Transverse colon (tissue), 4 donors: ENCODE results near the gene HNRNPU. TPM values are rescaled to one million over a fixed set of nuclear protein-coding genes. Genes with fewer than 3 reads are reported as not detected.

Experiments used
- DNase-seq: peaks from one replicate; pipeline ENCODE4 v3.0.0-alpha.2; 2019
- H3K27ac ChIP-seq, 4 donors: fragments of 200-600 bp; sonication (generic); 2 replicates each; pipeline ENCODE4 v1.5.1; 2016 to 2018; ENCODE audit warnings: inconsistent platforms in 4 of 4
- H3K27me3 ChIP-seq: fragments of 200-600 bp; sonication (generic); 2 replicates; pipeline ENCODE4 v1.5.1; 2017; ENCODE audit warnings: inconsistent platforms
- H3K36me3 ChIP-seq, 4 donors: fragments of 200-600 bp; sonication (generic); 2 replicates each; pipeline ENCODE4 v1.5.1; 2017 to 2019; ENCODE audit warnings: inconsistent platforms in 4 of 4
- H3K4me1 ChIP-seq, 4 donors: fragments of 200-600 bp; sonication (generic); 2 replicates each; pipeline ENCODE4 v1.5.1; 2017 to 2020; ENCODE audit warnings: inconsistent platforms in 4 of 4
- H3K4me3 ChIP-seq, 4 donors: fragments of 200-600 bp; sonication (generic); 1 replicate in 1 of 4; 2 replicates in 3 of 4; pipeline versions ENCODE4 v1.5.1 to v1.6.1; 2017 to 2019; ENCODE audit warnings: inconsistent platforms in 4 of 4
- H3K9me3 ChIP-seq, 2 donors: fragments of 200-600 bp; sonication (generic); 2 replicates each; pipeline ENCODE4 v1.5.1; 2017 to 2019; ENCODE audit warnings: inconsistent platforms in 2 of 2
- EP300 ChIP-seq: sonication (generic); formaldehyde crosslinking; IDR thresholded peaks from one replicate; pipeline ENCODE4 v1.6.1; 2017; ENCODE audit warnings: antibody characterized with exemption, low read depth
- POLR2A ChIP-seq: fragments of 450-650 bp; IDR thresholded peaks from one replicate; pipeline ENCODE4 v1.6.1; 2016; ENCODE audit warnings: antibody characterized with exemption, mild to moderate bottlenecking, moderate library complexity
- POLR2AphosphoS5 ChIP-seq, 3 donors: sonication (generic); formaldehyde crosslinking; IDR thresholded peaks; one replicate each; pipeline ENCODE4 v1.6.1; 2016; ENCODE audit warnings: antibody characterized with exemption in 3 of 3
- WGBS, 2 donors: methylation state at CpG; one replicate each; pipeline ENCODE4 v1.1.5; 2018; ENCODE audit warnings: low coverage in 1 of 2; 5-methylcytosine and 5-hydroxymethylcytosine counted together
- in situ Hi-C, 4 donors: fragments of 200-750 bp; cut with MboI; loops; one replicate each; pipeline versions ENCODE4 v1.15.0 to v1.15.1; 2017; ENCODE audit warnings: low sequenced_read_pairs in 3 of 4, low pct_ligation_motif_present in 1 of 4, low pct_unique_long_range_greater_than_20kb in 1 of 4
- intact Hi-C: fragments of 100-400 bp; cut with DNase I; formaldehyde crosslinking; loops from one replicate; pipeline ENCODE4 v1.15.1; 2023; ENCODE audit warnings: low total_unique reads
- total RNA-seq, 4 donors: library from RNA; depleted of rRNA; stranded (reverse); fragments of >200 nt; gene quantifications; one replicate each; pipeline ENCODE4 v1.1.0, GENCODE V29; 2016
- TF ChIP-seq, protein P1 (sequence below), 5 experiments: fragments of 200-600 bp in 3 of 5; fragments of 450-650 bp in 2 of 5; sonication (generic) in 3 of 5; IDR thresholded peaks; 1 replicate in 2 of 5; 2 replicates in 3 of 5; pipeline ENCODE4 v1.5.1; 2016 to 2017; ENCODE audit warnings: antibody characterized with exemption in 5 of 5, inconsistent platforms in 3 of 5, mild to moderate bottlenecking in 2 of 5, moderate library complexity in 1 of 5

HNRNPU gene
- total RNA-seq, 4 donors from 2014 or later = 223 to 364 (median 237) TPM

GRCh38 chr1:244854166-244854565 is 10.2 kb downstream of the HNRNPU start:
- H3K4me3 ChIP-seq = no peak overlapping the region
- no peak for DNase-seq
- 56 to 73% methylated on average over 5 of the region's 5 CpGs for WGBS, 2 donors
- in situ Hi-C loops = no loop called here
- H3K9me3 ChIP-seq = no peaks in the 10 kb centered on the region
- intact Hi-C loops = no loop called here
- H3K36me3 ChIP-seq = peaks cover 0 to 75% (median 32%) of the 10 kb centered on the region in 4 donors
- no peak overlapping the region for H3K27ac ChIP-seq
- TF ChIP-seq POLR2A (no peak), EP300 (no peak), POLR2AphosphoS5 (IDR thresholded peaks at IDR 0.05) (no peak)
- TF ChIP-seq, protein P1, sequence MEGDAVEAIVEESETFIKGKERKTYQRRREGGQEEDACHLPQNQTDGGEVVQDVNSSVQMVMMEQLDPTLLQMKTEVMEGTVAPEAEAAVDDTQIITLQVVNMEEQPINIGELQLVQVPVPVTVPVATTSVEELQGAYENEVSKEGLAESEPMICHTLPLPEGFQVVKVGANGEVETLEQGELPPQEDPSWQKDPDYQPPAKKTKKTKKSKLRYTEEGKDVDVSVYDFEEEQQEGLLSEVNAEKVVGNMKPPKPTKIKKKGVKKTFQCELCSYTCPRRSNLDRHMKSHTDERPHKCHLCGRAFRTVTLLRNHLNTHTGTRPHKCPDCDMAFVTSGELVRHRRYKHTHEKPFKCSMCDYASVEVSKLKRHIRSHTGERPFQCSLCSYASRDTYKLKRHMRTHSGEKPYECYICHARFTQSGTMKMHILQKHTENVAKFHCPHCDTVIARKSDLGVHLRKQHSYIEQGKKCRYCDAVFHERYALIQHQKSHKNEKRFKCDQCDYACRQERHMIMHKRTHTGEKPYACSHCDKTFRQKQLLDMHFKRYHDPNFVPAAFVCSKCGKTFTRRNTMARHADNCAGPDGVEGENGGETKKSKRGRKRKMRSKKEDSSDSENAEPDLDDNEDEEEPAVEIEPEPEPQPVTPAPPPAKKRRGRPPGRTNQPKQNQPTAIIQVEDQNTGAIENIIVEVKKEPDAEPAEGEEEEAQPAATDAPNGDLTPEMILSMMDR (IDR thresholded peaks at IDR 0.05) = no peak
- peaks cover 3 to 42% (median 14%) of the 10 kb centered on the region in 4 donors for H3K4me1 ChIP-seq
- H3K27me3 ChIP-seq = no peaks in the 10 kb centered on the region

DNA sequence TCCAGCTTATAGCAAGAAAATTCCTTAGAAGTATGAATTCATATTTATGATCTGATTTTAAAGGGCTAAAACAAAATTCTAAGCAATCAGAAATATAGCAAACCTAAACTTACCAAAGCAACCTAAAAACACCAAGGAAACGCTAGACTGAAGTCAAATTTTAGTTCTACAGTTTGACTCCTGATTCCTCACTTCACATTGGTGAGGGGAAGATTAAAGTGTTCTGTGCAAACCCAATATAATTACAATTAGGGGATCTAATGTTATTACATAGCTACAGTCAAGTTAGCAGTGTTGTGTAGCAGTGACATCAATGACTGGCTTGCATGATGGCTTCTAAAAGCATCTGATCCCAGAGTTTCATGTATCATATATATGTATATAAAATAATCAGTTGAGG is 11.6 kb downstream of the HNRNPU start:
- H3K4me3 ChIP-seq = no peak overlapping the region
- in situ Hi-C loops (no loop called here), intact Hi-C loops (no loop called here)
- H3K27ac ChIP-seq = no peak overlapping the region
- no peak for TF ChIP-seq POLR2AphosphoS5 (IDR thresholded peaks at IDR 0.05)
- TF ChIP-seq, protein P1 (IDR thresholded peaks at IDR 0.05) = no peak
- TF ChIP-seq POLR2A = no peak
- TF ChIP-seq EP300 = no peak
- 100% methylated on average over 1 of the region's 1 CpG for WGBS, 2 donors
- peaks cover 0 to 28% (median 8%) of the 10 kb centered on the region in 4 donors for H3K4me1 ChIP-seq
- no peak for DNase-seq
- H3K9me3 ChIP-seq = no peaks in the 10 kb centered on the region
- H3K36me3 ChIP-seq = peaks cover 0 to 60% (median 30%) of the 10 kb centered on the region in 4 donors
- no peaks in the 10 kb centered on the region for H3K27me3 ChIP-seq

DNA sequence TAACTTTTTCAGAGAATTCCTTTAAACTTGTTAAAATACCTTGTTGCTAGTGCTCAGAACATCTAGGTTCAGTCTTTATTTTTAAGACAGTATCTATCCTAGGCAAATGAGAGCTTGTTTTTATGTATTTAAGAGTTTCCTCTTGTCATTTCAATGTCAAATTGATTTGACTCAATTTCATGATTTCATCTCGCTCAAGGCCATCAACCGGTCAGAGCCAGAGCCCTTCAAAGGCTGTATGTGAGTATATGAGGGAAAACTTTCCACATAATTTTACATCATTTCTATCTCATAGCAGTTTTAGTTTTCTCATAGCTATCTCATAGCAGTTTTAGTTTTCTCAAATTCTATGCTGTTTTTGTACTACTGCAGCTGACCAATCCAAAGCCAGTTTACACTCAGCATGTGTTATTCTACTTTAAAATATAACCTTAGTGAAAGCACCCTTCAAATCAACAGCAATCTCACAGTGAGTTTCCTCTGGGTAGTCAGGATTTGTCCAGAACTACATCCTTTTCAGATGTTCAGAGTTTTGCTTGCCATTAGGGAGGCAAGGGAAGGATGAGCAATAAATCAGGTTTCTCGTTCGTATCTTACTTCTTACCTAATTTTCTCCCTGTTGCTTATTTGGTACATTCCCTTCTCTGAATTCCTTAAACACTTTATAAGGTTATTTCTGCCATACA is 12.7 kb downstream of the HNRNPU start:
- peaks cover 0 to 22% (median 6%) of the 10 kb centered on the region in 4 donors for H3K4me1 ChIP-seq
- TF ChIP-seq, protein P1 (IDR thresholded peaks at IDR 0.05) = no peak
- TF ChIP-seq EP300 (no peak), POLR2AphosphoS5 (IDR thresholded peaks at IDR 0.05) (no peak), POLR2A (no peak)
- DNase-seq = no peak
- H3K36me3 ChIP-seq = peaks cover 0 to 58% (median 28%) of the 10 kb centered on the region in 4 donors
- H3K9me3 ChIP-seq = no peaks in the 10 kb centered on the region
- no peaks in the 10 kb centered on the region for H3K27me3 ChIP-seq
- WGBS, 2 donors = 84 to 89% methylated on average over 4 of the region's 4 CpGs
- H3K4me3 ChIP-seq = no peak overlapping the region
- in situ Hi-C loops (no loop called here), intact Hi-C loops (no loop called here)
- peak overlapping the region in 1 of 4 donors; percentile 5 for H3K27ac ChIP-seq

GRCh38 chr1:244850896-244851295 is 13.4 kb downstream of the HNRNPU start:
- Histone ChIP-seq H3K27ac (no peak overlapping the region), H3K4me3 (no peak overlapping the region), H3K4me1 (peaks cover 0 to 19% (median 4%) of the 10 kb centered on the region in 4 donors), H3K27me3 (no peaks in the 10 kb centered on the region), H3K36me3 (peaks cover 0 to 58% (median 28%) of the 10 kb centered on the region in 4 donors), H3K9me3 (no peaks in the 10 kb centered on the region)
- intact Hi-C loops = no loop called here
- WGBS, 2 donors = 85 to 94% methylated on average over 2 of the region's 2 CpGs
- no peak for DNase-seq
- in situ Hi-C loops = no loop called here
- TF ChIP-seq POLR2A (no peak), EP300 (no peak), POLR2AphosphoS5 (IDR thresholded peaks at IDR 0.05) (no peak)
- TF ChIP-seq, protein P1 (IDR thresholded peaks at IDR 0.05) = no peak
